Brain microvascular endothelial cell (primary cell): ENCODE results near the gene MUC5B.

Experiments
- DNase-seq: peaks from one replicate; pipeline ENCODE4 v3.0.0-alpha.2; 2020
- H3K27ac ChIP-seq: fragments of 250-450 bp; sonication (Bioruptor Pico); 2 replicates; pipeline ENCODE4 v1.5.1; 2020; ENCODE audit warnings: mild to moderate bottlenecking, moderate library complexity
- H3K27me3 ChIP-seq: fragments of 250-450 bp; sonication (Bioruptor Pico); replicated peaks from 2 replicates; pipeline ENCODE4 v1.5.1; 2020; ENCODE audit warnings: mild to moderate bottlenecking
- H3K36me3 ChIP-seq: fragments of 250-450 bp; sonication (Bioruptor Pico); replicated peaks from 2 replicates; pipeline ENCODE4 v1.5.1; 2020; ENCODE audit warnings: mild to moderate bottlenecking
- H3K4me3 ChIP-seq: 2 replicates; pipeline ENCODE4 v1.5.1; 2011; ENCODE audit warnings: low read depth, mild to moderate bottlenecking, control low read depth, low read length, moderate library complexity
- CTCF ChIP-seq: IDR thresholded peaks from 2 replicates; pipeline ENCODE4 v1.5.1; 2011; ENCODE audit warnings: low read depth, mild to moderate bottlenecking, moderate library complexity, low read length, control low read depth, inconsistent platforms; ENCODE audit errors: missing control alignments
- in situ Hi-C: cut with HindIII; loops from 2 replicates; pipeline ENCODE4 v1.10.0; 2017; ENCODE audit warnings: low sequenced_read_pairs, low pct_ligation_motif_present

Gene MUC5B

GRCh38 chr11:1303973-1304372 lies 81.1 kb downstream of the MUC5B start:
- no peak overlapping the region for H3K4me3 ChIP-seq
- no peak for DNase-seq
- no peak for TF ChIP-seq CTCF
- H3K27me3 ChIP-seq, result no peaks in the 10 kb centered on the region
- in situ Hi-C loops, result no loop called here
- no peak overlapping the region for H3K27ac ChIP-seq
- H3K36me3 ChIP-seq, result no peaks in the 10 kb centered on the region

- Histone ChIP-seq H3K36me3 (no peaks in the 10 kb centered on the region), H3K4me3 (no peak overlapping the region), H3K27me3 (no peaks in the 10 kb centered on the region), H3K27ac (no peak overlapping the region)
- DNase-seq, result no peak
- TF ChIP-seq CTCF, result no peak
- in situ Hi-C loops, result no loop called here
Observed at GRCh38 chr11:1304380-1304779, 81.5 kb downstream of the MUC5B start.

- no peak for DNase-seq
- in situ Hi-C loops, result no loop called here
- Histone ChIP-seq H3K27me3 (no peaks in the 10 kb centered on the region), H3K36me3 (no peaks in the 10 kb centered on the region), H3K27ac (no peak overlapping the region), H3K4me3 (no peak overlapping the region)
- no peak for TF ChIP-seq CTCF
Observed at GRCh38 chr11:1305063-1305495, 82.2 kb downstream of the MUC5B start.

GRCh38 chr11:1305501-1306056 lies 82.7 kb downstream of the MUC5B start:
- no peak for DNase-seq
- H3K27ac ChIP-seq, result no peak overlapping the region

GRCh38 chr11:1306186-1307162 lies 83.6 kb downstream of the MUC5B start:
- in situ Hi-C loops, result no loop called here
- DNase-seq, result no peak
- no peaks in the 10 kb centered on the region for H3K36me3 ChIP-seq
- H3K4me3 ChIP-seq, result no peak overlapping the region
- no peak overlapping the region for H3K27ac ChIP-seq
- no peak for TF ChIP-seq CTCF
- H3K27me3 ChIP-seq, result no peaks in the 10 kb centered on the region

More at GRCh38 chr11:1305501-1306056, 82.7 kb downstream of the MUC5B start:
- Histone ChIP-seq H3K4me3 (no peak overlapping the region), H3K36me3 (no peaks in the 10 kb centered on the region), H3K27me3 (no peaks in the 10 kb centered on the region)
- in situ Hi-C loops, result no loop called here
- TF ChIP-seq CTCF, result no peak
